ENCODE measurements around the gene RPL32.

DNA sequence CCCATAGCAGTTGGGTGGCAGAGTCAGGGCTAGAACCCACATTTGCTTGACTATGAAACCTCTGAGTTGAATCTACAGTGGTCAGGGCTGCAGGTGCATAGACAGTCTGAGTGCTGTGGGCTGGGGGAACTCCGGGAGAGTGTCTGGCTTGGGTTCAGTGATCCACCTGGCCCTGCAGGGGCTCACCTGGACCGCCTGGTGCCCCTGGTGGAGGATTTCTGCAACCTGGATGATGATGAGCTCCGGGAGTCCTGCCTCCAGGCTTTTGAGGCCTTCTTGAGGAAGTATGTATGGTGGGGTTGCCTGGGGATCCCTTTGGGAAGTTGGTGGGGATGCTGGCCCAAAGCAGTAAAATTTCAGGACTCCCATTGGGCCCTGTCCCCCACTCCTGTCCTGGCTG lies 28.6 kb downstream of the RPL32 start:
- TF ChIP-seq, protein P1, sequence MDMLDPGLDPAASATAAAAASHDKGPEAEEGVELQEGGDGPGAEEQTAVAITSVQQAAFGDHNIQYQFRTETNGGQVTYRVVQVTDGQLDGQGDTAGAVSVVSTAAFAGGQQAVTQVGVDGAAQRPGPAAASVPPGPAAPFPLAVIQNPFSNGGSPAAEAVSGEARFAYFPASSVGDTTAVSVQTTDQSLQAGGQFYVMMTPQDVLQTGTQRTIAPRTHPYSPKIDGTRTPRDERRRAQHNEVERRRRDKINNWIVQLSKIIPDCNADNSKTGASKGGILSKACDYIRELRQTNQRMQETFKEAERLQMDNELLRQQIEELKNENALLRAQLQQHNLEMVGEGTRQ (IDR thresholded peaks at IDR 0.05; ENCODE audit: borderline replicate concordance, low read depth, low read length) = no peak
- TF ChIP-seq, protein P2, sequence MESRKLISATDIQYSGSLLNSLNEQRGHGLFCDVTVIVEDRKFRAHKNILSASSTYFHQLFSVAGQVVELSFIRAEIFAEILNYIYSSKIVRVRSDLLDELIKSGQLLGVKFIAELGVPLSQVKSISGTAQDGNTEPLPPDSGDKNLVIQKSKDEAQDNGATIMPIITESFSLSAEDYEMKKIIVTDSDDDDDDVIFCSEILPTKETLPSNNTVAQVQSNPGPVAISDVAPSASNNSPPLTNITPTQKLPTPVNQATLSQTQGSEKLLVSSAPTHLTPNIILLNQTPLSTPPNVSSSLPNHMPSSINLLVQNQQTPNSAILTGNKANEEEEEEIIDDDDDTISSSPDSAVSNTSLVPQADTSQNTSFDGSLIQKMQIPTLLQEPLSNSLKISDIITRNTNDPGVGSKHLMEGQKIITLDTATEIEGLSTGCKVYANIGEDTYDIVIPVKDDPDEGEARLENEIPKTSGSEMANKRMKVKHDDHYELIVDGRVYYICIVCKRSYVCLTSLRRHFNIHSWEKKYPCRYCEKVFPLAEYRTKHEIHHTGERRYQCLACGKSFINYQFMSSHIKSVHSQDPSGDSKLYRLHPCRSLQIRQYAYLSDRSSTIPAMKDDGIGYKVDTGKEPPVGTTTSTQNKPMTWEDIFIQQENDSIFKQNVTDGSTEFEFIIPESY (IDR thresholded peaks at IDR 0.05; ENCODE audit: borderline replicate concordance, low read depth) = no peak
- TF ChIP-seq MXI1 (IDR thresholded peaks at IDR 0.05; ENCODE audit: low read depth, low read length) (no peak), FOXJ3 (CRISPR knock-in tag; IDR thresholded peaks at IDR 0.05) (no peak), SMC3 (IDR thresholded peaks at IDR 0.05; ENCODE audit: low read depth, low read length) (no peak), RXRA (IDR thresholded peaks at IDR 0.05; ENCODE audit: borderline replicate concordance, low read depth) (no peak), YY1 (IDR thresholded peaks at IDR 0.05; ENCODE audit: low read depth) (no peak), GATA2 (CRISPR knock-in tag; IDR thresholded peaks at IDR 0.05) (no peak), EP300 (IDR thresholded peaks at IDR 0.05; ENCODE audit: borderline replicate concordance in 1 of 2, low read depth in 1 of 2, low read length in 1 of 2) (no peak)
- TF ChIP-seq, protein P3, sequence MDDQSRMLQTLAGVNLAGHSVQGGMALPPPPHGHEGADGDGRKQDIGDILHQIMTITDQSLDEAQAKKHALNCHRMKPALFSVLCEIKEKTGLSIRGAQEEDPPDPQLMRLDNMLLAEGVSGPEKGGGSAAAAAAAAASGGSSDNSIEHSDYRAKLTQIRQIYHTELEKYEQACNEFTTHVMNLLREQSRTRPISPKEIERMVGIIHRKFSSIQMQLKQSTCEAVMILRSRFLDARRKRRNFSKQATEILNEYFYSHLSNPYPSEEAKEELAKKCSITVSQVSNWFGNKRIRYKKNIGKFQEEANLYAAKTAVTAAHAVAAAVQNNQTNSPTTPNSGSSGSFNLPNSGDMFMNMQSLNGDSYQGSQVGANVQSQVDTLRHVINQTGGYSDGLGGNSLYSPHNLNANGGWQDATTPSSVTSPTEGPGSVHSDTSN (IDR thresholded peaks at IDR 0.05) = no peak
- TF ChIP-seq, protein P4, sequence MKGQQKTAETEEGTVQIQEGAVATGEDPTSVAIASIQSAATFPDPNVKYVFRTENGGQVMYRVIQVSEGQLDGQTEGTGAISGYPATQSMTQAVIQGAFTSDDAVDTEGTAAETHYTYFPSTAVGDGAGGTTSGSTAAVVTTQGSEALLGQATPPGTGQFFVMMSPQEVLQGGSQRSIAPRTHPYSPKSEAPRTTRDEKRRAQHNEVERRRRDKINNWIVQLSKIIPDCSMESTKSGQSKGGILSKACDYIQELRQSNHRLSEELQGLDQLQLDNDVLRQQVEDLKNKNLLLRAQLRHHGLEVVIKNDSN (IDR thresholded peaks at IDR 0.05; ENCODE audit: borderline replicate concordance, low read depth) = no peak
- TF ChIP-seq, protein P5, sequence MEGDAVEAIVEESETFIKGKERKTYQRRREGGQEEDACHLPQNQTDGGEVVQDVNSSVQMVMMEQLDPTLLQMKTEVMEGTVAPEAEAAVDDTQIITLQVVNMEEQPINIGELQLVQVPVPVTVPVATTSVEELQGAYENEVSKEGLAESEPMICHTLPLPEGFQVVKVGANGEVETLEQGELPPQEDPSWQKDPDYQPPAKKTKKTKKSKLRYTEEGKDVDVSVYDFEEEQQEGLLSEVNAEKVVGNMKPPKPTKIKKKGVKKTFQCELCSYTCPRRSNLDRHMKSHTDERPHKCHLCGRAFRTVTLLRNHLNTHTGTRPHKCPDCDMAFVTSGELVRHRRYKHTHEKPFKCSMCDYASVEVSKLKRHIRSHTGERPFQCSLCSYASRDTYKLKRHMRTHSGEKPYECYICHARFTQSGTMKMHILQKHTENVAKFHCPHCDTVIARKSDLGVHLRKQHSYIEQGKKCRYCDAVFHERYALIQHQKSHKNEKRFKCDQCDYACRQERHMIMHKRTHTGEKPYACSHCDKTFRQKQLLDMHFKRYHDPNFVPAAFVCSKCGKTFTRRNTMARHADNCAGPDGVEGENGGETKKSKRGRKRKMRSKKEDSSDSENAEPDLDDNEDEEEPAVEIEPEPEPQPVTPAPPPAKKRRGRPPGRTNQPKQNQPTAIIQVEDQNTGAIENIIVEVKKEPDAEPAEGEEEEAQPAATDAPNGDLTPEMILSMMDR (IDR thresholded peaks at IDR 0.05) = no peak
- TF ChIP-seq, protein P6, sequence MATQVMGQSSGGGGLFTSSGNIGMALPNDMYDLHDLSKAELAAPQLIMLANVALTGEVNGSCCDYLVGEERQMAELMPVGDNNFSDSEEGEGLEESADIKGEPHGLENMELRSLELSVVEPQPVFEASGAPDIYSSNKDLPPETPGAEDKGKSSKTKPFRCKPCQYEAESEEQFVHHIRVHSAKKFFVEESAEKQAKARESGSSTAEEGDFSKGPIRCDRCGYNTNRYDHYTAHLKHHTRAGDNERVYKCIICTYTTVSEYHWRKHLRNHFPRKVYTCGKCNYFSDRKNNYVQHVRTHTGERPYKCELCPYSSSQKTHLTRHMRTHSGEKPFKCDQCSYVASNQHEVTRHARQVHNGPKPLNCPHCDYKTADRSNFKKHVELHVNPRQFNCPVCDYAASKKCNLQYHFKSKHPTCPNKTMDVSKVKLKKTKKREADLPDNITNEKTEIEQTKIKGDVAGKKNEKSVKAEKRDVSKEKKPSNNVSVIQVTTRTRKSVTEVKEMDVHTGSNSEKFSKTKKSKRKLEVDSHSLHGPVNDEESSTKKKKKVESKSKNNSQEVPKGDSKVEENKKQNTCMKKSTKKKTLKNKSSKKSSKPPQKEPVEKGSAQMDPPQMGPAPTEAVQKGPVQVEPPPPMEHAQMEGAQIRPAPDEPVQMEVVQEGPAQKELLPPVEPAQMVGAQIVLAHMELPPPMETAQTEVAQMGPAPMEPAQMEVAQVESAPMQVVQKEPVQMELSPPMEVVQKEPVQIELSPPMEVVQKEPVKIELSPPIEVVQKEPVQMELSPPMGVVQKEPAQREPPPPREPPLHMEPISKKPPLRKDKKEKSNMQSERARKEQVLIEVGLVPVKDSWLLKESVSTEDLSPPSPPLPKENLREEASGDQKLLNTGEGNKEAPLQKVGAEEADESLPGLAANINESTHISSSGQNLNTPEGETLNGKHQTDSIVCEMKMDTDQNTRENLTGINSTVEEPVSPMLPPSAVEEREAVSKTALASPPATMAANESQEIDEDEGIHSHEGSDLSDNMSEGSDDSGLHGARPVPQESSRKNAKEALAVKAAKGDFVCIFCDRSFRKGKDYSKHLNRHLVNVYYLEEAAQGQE (IDR thresholded peaks at IDR 0.05; ENCODE audit: low read depth, low read length) = no peak
- TF ChIP-seq, protein P7, sequence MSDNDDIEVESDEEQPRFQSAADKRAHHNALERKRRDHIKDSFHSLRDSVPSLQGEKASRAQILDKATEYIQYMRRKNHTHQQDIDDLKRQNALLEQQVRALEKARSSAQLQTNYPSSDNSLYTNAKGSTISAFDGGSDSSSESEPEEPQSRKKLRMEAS (IDR thresholded peaks at IDR 0.05; ENCODE audit: low read depth) = no peak

Data from SK-N-SH (cell line).